Activated CD8-positive, alpha-beta memory T cell treated with anti-CD3 and anti-CD28 coated beads, Interleukin-2, amount 50 U/mL, for 4 hours (primary cell): Measurements from ENCODE around the gene MARK3.

Experiments
- DNase-seq: peaks from one replicate; pipeline ENCODE4 v3.0.0-alpha.2; 2020

The MARK3 gene

GRCh38 chr14:103540821-103541708 lies 155.8 kb downstream of the MARK3 start:
- no peak for DNase-seq

- no peak for DNase-seq
Observed at GRCh38 chr14:103541709-103542604, 156.7 kb downstream of the MARK3 start.

- DNase-seq: no peak
Observed at GRCh38 chr14:103542605-103543088, 157.4 kb downstream of the MARK3 start.

GRCh38 chr14:103543140-103543539 lies 157.9 kb downstream of the MARK3 start:
- DNase-seq: no peak

GRCh38 chr14:103543721-103544387 lies 158.6 kb downstream of the MARK3 start:
- no peak for DNase-seq

GRCh38 chr14:103544388-103545218 lies 159.4 kb downstream of the MARK3 start:
- DNase-seq: peak; percentile 11

- DNase-seq: peak; percentile 13
Observed at GRCh38 chr14:103545219-103545914, 160.2 kb downstream of the MARK3 start.

GRCh38 chr14:103545915-103546651 lies 160.9 kb downstream of the MARK3 start:
- peak; percentile 14 for DNase-seq

- peak; percentile 82 for DNase-seq
Observed at GRCh38 chr14:103546652-103547454, 161.6 kb downstream of the MARK3 start.

- no peak for DNase-seq
Observed at GRCh38 chr14:103547455-103547940, 162.3 kb downstream of the MARK3 start.

- peak; percentile 7 for DNase-seq
Observed at GRCh38 chr14:103547941-103548462, 162.8 kb downstream of the MARK3 start.

GRCh38 chr14:103548463-103549351 lies 163.5 kb downstream of the MARK3 start:
- peak; percentile 9 for DNase-seq

- DNase-seq: peak; percentile 15
Observed at GRCh38 chr14:103549361-103550311, 164.4 kb downstream of the MARK3 start.

GRCh38 chr14:103550451-103551337 lies 165.5 kb downstream of the MARK3 start:
- peak; percentile 5 for DNase-seq

GRCh38 chr14:103551338-103551762 lies 166.1 kb downstream of the MARK3 start:
- peak; percentile 10 for DNase-seq
